ENCODE measurements around the gene GLRX5.
"Not testable (repeated sequence)": the region's sequence is repeated elsewhere in the genome, so short reads cannot be mapped to it uniquely, and the experiment has no call there.

Gene GLRX5

DNA sequence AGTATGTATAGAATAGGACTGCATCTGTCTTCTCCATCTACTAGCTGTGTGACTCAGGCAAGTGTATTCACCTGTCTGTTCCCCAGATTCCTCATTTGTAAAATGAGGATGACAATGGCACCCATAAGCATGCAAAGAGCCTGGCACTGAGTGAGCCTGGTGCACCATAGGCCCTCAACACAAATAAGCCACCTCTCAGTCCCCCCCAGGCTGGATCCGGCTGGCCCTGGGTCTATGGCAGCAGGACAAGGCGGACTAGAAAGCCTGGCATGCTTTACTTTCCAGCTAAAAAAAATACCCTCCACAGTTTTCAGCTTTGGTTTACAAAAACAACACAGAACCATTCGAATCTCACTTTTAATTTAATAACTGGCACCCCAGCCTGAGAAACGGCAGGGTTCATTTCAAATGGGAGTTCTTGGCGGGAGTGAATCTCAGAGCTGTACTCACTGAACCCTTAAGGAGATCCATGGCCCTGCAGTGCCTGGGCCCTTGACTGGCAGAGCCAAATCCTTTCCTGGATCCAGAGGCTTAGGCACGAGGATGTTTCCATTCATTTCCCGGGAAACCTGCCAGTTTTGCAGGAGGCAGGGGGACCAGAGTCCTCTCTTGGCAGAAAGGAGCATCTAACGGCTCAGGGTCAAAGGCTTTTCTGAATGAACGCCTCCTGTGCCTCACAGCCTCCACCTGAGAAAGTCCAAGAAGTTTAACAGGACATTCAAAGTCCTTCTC lies 36.1 kb upstream of the GLRX5 start:
- in situ Hi-C loops (cut with MboI; ENCODE audit: low sequenced_read_pairs), result no loop called here

DNA sequence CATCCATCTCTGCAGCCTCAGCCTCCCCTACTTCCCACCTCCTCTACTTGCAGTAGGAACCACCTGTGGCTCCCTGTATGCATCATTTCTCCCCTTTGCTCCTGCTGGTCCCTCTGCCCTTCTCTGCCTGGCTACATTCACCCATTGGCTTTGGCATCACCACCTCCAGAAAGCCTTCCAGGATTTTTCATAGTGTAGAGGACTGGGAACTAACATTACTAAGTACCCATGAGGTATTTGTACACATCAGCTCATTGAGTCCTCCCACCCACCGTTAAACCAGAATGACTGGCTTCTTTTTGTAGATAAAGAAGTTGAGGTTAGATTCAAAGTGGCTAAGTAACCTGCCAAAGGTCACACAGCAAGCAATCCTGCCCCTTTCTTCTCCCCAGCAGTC lies 35.5 kb upstream of the GLRX5 start:
- in situ Hi-C loops (cut with MboI; ENCODE audit: low sequenced_read_pairs), result no loop called here

DNA sequence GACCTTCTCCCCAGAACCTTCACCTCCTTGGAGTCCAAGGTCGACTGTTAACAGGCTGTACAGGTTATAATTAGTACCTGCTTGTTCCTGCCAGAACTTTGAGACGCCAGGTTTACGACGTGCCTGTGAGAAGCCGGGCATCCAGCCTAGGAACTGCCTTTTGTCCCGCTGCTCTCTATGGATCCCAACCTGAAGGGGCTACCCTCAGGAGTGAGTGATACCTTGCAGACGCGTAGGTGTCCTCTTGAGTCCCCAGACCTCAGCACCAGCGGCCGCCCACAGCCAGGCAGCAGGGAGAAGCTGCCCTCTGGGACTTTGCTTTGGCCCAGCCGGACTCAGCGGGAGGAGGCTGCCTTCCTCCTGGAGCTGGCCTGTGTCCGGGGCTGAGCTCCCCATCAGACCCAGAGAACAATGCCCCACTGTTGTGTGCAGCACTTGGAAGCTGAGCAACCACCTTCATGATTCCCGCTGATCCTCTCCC lies 34.6 kb upstream of the GLRX5 start:
- in situ Hi-C loops (cut with MboI; ENCODE audit: low sequenced_read_pairs), result no loop called here

DNA sequence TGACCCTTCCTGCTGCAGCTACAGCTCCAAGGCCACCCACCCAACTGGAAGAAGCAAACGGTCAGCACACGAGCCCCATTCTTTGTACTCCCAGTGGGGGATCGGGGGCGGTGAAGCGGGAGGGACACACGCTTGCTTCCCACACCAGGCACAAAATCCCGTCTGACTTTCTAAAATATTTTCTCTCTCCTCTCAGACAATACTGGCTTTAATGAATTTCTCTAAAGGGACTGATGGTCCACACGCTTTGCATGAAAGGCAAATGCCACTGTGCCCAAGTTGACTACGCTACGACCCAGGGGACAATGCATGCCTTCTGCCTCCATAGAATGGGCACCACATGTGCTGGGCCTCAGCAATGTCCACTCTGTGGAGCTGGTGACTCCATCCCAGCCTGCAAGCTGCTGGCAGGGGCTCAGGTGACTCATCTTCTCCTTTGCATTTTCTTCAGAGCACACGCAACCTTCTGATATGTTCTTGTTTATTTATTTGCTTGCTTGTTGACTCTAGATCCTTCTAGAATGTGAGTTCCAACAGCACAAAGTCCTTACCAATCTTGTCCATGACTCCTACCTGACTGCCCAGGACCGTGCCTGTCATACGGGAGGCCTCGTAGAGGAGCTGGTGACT lies 34.0 kb upstream of the GLRX5 start:
- in situ Hi-C loops (cut with MboI; ENCODE audit: low sequenced_read_pairs), result no loop called here

DNA sequence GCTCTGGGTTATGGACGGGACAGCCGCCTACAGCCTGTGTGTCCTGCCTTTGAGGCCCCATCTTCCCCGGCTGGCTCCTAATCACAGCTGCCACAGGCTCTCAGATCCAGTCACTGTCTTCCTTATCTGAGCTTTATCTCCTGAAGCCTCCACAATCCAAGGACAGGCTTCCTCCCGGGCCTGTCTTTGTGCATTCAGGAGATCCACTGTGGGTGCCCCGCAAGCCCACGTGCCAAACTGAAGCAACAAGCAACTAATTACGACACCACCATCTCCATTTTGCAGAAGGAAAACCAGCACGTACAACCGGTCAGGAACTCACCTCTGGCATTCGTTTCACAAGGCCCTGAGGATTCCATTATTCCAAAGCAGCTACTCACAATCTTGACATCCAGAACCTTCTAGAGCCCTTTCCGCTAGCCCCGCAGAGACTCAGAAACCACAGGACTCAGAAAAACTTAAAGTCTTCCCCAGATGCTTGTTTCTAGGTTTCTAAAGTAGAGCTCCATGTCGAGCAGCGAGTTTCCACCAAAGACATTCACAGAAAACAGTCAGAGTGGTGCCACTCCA lies 32.4 kb upstream of the GLRX5 start:
- in situ Hi-C loops (cut with MboI; ENCODE audit: low sequenced_read_pairs), result no loop called here

DNA sequence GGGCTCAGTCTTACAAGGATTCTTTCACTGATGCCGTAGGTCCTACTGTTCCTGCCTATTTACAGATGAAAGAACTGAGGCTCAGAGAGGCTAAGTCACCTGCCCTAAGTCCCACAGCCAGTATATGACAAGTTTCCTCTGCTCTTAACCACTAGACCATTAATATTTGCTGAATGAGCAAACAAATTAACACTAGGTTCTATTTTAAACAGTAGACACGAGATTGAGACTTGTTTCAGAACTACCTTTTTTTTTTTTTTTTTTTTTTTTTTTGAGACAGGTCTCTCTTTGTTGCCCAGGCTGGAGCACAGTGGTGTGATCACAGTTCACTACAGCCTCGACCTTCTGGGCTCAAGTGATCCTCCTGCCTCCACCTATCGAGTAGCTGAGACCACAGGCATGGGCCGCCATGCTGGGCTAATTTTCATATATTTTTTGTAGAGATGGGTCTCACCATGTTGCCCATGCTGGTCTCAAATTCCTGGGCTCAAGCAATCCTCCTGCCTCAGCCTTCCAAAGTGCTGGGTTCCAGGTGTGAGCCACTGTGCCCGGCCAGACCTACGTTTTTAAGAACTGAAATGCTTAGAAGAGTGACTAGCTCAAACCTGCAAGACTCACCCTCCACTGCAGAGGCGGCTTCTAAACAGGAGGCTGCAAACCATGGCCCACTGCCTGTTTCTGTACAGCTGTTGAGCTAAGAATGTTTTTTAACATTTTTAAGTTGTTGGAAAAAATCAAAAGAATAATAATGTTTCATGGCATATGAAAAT lies 31.3 kb upstream of the GLRX5 start:
- in situ Hi-C loops (cut with MboI; ENCODE audit: low sequenced_read_pairs), result no loop called here

DNA sequence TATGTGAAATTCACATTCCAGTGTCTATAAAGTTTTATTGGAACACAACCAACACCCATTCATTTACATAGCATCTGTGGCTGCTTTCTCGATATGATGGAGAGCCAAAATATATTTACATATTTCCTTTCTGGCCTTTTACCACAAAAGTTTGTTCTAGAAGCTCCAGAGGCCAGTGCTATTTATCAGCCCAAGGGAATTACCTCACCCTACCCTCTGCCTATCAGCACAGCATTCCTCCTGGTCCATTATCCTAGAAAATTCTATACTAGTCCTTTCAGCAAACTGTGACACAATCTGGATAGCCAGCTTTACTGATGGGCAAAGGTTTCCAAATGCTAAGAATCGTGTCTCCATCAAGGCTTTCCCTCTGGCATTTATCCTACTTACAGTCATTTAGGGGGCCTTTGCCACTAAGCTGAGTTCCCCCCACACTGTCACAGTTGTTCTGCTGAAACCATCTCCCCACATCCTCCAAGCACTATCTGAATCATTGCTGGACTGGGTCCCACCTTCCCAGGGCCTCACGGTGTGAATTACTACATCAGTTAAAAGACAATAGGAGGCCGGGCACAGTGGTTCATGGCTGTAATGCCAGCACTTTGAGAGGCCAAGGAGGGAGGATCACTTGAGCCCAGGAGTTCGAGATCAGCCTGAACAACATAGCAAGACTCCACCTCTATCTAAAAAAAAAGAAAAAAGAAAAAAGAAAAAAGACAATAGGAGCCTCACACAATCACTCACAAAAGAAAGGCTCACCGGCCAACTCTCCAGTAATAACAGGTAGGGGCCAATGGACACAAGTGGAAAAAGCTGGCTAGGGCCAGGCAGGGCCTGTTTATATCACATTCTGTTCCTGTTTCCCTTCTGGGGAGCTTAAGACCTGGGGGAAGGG lies 30.5 kb upstream of the GLRX5 start:
- in situ Hi-C loops (cut with MboI; ENCODE audit: low sequenced_read_pairs), result no loop called here

DNA sequence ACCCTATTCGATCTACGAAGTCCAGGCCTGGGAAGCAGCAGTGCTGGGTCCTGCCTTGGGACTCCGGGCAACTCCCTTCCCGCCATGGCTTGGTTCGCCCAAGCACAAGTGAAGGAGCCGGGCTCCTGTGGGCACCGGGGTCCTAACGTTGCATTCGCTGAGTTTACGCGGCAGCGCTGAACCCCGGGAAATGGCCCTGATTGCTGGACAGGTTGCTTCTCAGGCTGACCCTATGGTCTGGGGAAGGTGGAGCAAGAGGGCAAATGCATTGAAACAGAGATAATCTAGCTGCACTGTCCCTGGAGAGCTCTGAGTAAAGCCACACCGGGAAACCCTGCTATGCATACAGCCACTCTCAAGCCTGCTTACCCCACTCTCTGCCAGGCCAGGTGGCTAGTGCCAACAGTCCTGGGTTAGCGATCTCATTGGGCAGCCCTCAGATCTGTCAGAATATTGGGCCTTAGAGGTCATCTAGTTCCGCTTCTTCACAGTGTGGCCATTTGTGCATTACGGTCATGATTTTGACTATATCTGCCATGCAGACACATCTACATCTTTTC lies 29.7 kb upstream of the GLRX5 start:
- in situ Hi-C loops (cut with MboI; ENCODE audit: low sequenced_read_pairs), result no loop called here

DNA sequence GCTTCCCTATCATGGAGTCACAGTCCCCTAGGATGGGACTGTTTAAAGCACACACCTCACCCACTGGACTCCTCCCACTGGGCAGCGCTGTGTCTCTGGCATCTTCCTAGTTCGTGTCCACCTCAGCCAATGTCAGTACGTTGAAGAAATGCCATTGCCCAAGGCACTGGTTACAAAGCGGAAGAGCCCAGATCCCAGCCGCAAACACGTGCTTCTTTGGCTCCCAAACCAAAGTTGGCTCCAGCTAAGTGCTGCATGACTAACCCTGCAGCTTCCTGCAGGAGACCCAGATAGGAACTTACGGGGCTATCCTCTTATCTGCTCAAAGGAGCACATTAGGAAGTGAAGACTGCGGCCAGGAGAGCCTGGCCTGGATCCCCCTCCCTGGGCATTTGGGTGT lies 27.7 kb upstream of the GLRX5 start:
- in situ Hi-C loops (cut with MboI; ENCODE audit: low sequenced_read_pairs), result no loop called here

DNA sequence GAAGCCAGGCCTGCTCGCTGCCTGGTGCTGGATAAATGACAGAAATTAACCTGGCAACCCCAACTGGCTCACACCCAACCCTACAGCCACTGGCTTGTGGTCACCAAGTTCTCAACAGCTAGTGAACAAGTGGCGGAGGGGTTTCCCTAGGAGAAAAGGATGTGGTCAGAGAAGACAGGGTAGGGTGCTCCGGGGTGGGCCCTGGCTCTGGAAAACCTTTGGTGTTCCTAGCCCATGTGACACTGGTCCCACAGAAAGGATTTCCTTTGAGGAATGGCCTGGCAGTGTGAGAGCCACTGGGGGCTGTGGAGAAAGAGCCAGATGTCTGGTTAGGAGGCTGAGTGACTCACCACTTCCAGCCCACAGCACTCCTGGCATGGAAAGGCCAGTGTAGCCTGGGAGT lies 27.1 kb upstream of the GLRX5 start:
- in situ Hi-C loops (cut with MboI; ENCODE audit: low sequenced_read_pairs), result no loop called here

DNA sequence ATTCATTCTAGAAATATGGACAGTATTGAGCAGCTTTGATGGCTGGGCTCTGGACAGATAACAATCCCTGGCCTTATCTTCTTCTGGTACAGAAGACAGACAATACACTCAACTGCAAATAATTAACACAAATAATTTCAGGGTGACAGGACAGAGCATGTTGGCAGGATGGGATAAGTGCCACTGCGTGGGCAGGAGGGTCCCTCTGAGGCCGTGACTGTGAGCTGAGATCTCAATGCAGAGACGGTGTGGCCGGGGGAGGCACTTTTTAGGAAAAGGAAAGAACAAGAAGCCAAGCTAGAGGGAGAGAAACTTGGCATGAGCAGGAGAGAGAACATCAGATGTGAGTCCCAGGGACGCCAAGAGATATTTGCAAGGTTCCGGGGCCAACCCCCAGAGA lies 26.5 kb upstream of the GLRX5 start:
- in situ Hi-C loops (cut with MboI; ENCODE audit: low sequenced_read_pairs), result no loop called here

DNA sequence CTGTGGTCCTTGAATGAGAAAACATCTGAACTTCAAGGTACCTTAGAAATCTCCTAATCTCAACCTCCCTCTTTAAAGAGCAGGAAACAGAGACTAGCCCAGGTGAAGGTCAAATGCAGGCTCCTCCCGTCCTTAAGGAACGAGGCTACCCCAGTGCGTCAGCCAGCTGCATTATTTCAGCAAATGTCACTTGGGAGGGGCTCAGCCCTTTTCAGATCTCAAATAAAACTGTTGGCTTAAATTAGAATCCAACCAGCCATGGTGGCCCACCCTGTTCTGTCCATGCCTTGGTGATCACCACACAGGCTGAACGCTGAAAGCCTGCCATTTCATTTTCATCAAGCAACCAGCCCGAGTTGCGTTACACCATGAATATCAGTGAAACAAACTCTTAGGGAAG lies 25.4 kb upstream of the GLRX5 start:
- in situ Hi-C loops (cut with MboI; ENCODE audit: low sequenced_read_pairs), result no loop called here

DNA sequence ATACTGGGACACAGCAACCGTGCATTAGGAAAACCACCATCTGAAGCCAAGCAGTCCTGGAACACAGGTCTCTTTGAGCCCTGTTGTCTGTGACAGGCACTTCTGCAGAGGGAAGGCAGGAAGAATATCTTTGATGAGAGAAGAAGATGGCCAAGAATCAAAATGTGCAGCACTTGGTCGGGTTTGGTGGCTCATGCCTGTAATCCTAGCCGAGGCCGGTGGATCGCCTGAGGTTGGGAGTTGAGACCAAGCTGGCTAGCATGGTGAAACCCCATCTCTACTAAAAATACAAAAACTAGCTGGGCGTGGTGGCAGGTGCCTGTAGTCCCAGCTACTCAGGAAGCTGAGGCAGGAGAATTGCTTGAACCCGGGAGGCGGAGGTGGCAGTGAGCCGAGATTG lies 24.5 kb upstream of the GLRX5 start:
- in situ Hi-C loops (cut with MboI; ENCODE audit: low sequenced_read_pairs), result not testable (repeated sequence)

DNA sequence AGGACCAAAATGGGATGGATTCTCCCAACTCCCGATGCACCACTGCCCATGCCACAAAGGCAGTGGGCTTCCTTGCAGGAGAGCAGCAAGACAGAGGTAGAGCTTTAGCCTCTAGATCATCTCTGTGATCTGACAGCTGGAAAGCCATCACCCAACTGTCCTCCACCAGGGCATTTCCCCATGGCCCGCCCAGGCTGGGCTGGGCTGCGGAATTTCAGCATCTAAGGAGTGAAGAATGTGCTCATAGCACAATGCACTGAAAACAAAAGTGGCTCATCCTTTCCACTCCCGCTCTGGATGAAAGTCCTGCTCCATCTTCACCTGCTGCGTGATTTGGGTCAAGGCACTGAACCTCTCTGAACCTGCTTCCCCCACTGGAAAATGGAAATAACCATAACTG lies 24.0 kb upstream of the GLRX5 start:
- in situ Hi-C loops (cut with MboI; ENCODE audit: low sequenced_read_pairs), result no loop called here

DNA sequence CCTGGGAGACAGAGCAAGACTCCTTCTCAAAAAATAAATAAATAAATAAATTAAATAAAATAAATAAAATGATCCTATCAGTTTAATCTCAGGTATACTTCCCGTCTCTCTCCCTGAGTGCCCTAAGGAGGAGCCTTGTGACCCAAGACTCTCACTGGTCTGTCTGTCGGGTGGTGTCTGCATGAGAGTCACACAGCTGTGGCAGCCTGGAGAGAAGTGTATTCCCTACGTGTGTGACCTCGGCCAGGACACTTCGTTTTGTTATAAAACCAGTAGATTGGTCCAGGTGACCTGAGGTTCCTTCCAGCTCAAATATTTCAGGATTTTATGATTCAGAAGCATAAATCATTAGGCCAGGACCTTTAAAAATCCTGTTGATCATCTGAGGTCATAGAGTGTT lies 23.2 kb upstream of the GLRX5 start:
- in situ Hi-C loops (cut with MboI; ENCODE audit: low sequenced_read_pairs), result no loop called here

DNA sequence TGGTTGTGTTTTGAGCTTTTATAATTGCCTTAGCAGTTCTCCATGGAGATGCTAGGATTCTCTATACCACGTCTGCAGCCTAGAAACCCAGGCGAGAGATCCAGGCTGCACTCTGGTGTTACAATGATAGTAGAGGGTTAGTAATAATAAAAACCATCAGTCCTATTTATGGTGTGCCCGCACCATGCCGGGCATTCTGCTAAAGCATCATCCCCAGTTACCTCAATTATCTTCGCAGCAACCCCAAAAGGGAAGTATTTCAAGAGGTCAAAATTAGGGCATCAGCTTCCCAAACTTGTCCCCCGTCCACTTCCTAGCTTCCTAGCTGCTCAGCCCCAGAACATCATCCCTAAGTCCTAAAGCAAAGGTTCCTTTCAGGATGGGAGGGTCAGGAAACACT lies 21.6 kb upstream of the GLRX5 start:
- in situ Hi-C loops (cut with MboI; ENCODE audit: low sequenced_read_pairs), result no loop called here

DNA sequence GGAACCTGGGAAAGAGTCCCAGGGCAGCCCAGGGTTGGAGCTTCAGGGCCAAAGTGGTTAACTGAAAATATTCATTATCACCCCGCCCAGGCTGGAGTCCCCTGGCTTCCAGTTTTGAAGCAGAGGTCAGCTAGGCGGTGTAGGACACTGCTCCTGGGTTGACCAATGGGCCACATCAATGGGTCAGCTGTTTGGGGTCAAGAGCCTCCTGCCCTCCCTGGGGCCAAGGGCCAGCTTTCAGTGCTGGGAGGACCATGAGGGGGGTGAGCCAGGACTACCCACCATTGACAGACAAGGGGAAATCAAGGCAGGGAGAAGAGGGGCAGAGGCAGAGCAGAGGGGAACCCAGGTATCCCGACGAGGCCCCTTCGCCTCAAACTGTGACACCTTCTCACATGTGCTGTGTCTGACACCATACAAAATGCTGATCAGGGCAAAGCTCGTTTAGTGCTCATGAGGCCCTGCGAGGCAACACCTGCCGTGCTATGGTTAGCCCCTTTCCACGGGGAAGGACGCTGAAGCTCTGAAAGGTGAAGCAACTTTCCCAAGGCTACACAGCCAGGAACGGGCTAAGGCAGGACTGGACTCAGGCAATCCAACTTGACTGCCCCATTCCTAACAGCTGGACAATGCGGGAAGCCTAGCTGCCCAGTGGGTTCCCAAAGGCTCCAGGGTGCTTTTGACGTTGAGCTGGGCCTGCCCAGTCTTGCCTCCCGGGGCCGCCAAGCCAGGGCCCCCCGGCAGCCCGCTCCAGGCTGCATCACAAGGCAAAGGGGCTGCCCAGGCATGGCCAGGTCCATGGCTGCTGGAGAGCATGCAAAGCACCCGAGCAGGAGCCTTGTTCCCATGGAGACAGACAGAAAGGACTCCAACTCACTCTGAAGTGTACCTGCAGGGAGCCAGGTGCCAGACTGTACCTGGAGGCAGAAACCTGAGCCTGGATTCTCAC lies 20.4 kb upstream of the GLRX5 start:
- in situ Hi-C loops (cut with MboI; ENCODE audit: low sequenced_read_pairs), result no loop called here

DNA sequence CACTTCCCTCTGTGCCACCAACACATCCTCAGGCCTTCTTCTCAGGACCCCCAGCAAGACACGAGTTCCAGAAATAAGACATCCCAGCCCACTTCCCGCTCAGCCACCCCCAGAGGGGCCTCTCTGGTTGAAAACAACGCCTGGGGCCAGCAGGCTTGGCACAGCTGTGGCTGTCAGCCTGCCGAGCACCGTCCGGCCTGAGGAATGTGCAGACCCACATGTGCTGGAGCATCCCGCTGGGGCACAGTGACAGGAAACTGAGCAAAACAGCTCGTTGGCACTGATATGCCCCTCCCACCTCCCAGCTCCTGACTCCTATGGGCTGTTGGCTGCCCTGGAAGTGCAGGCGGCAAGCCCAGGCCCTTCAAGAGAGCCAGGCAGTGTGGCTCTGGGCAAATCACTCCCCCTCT lies 19.8 kb upstream of the GLRX5 start:
- in situ Hi-C loops (cut with MboI; ENCODE audit: low sequenced_read_pairs), result no loop called here

Data from HL-60/S4 treated with retinoic acid at 250 ng/mL for 4 days and 3 days (cell line).